Right cardiac atrium (tissue), 5 donors: ENCODE results near the gene HCFC1. TPM values are rescaled to one million over a fixed set of nuclear protein-coding genes. Genes with fewer than 3 reads are reported as not detected.

Experiments used
- ATAC-seq, 2 donors: fragments of 200-7000 bp; cut with Tn5 transposase; one replicate each; pipeline versions ENCODE4 v1.8.0 to v1.9.1; 2020; ENCODE audit warnings: moderate library complexity in 2 of 2, mild to moderate bottlenecking in 1 of 2
- DNase-seq, 3 donors: peaks; one replicate each; pipeline ENCODE4 v3.0.0-alpha.2; 2020
- H3K27ac ChIP-seq: one replicate; pipeline ENCODE4 v1.5.1; 2013; ENCODE audit warnings: mild to moderate bottlenecking, low read length, control low read depth, moderate library complexity
- H3K27me3 ChIP-seq: one replicate; pipeline ENCODE4 v1.6.1; 2013; ENCODE audit not compliant: control insufficient read depth, insufficient read depth
- H3K4me1 ChIP-seq: one replicate; pipeline ENCODE4 v1.6.1; 2013; ENCODE audit warnings: low read length; ENCODE audit not compliant: control insufficient read depth, insufficient read depth
- H3K4me3 ChIP-seq: one replicate; pipeline ENCODE4 v1.5.1; 2013; ENCODE audit warnings: low read length, control low read depth
- H3K9me3 ChIP-seq: one replicate; pipeline ENCODE4 v1.6.1; 2013; ENCODE audit warnings: low read length; ENCODE audit not compliant: control insufficient read depth
- WGBS: extraction: QIAGEN DNeasy Blood & Tissue Kit; methylation state at CpG from one replicate; pipeline ENCODE4 v1.1.7; 2013; 5-methylcytosine and 5-hydroxymethylcytosine counted together
- intact Hi-C, 4 donors: fragments of 100-400 bp; cut with DNase I; formaldehyde crosslinking; loops; one replicate each; pipeline versions ENCODE4 v1.11.0 to v1.14.0; 2022 to 2023
- polyA plus RNA-seq: library from polyadenylated mRNA; stranded (reverse); fragments of 200-250 nt; gene quantifications from one replicate; pipeline ENCODE4 v1.2.3, GENCODE V29; 2013
- total RNA-seq, 4 donors: library from RNA; stranded (reverse); fragmentation: NEBNext Ultra II Directional; extraction: Animal tissue kit (Norgen Biotek cat#: 25700); gene quantifications; one replicate each; pipeline ENCODE4 v1.2.1, GENCODE V29; 2021
- donor health status: healthy with polysubstance abuse.
- donor health status: DM: no; HTN: yes; CAD: no.
- donor health status: DM: no; HTN: no; CAD: no.
- donor health status: DM: no; HTN: yes; CAD: no; lungs with severe emphysema.
- donor health status: DM: yes; HTN: yes; CAD: no.

Gene HCFC1
- total and polyA plus RNA-seq, 5 donors = 17.3 to 41.4 (median 32.1) TPM

DNA sequence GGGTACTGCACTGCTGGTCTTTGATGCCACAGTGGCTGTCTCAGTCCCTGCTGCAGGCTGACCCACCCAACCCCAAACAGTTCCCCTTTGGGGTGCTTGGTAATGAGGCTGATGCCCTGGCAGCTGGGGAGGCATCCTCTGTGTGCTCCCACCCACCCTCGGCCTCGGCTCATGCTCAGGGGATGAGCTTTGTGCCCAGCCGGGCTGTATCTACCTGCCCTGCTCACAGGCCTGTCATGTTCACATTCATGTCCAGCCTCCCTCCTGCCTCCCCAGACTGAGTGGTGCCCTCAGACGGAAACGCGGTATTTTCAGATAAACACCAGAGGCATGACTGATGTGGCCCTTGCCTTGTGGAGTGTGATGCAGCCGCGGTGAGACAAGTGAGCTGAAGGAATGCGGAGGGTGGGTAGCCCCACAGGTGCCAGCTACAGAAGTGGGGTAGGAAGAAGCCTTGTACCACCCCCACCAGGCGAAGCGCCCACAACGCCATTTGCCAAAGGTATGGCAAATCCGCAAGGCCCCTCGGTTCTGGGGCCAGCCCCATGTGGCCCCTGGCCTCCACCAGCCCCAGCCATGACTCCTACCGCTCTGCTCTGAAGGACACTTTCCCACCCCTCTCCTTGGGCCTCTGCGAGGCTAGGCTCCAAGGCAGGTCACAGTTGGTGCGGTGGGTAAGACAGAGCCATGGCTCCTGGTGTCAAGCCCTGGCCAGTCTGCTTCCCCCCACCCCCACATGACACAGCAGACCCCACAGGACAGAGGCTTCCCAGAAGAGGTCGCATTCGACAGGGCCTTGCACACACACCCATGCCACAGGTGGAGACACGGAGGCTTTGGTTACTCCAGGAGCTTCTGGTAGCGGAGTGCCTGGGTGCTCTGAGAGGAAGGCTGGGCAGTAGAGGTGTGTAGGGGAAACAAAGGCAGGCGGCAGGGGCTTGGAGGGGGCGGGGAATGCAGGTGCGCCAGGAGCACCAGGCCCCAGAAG is 25.4 kb downstream of the HCFC1 start:
- DNase-seq (peak in 1 of 3 donors; percentile 61), ATAC-seq (no peak)
- H3K9me3 ChIP-seq = no peaks in the 10 kb centered on the region
- no peaks in the 10 kb centered on the region for H3K4me1 ChIP-seq
- no peaks in the 10 kb centered on the region for H3K27me3 ChIP-seq
- H3K27ac ChIP-seq = no peak overlapping the region
- WGBS = 77% methylated on average over 24 of the region's 24 CpGs
- no peak overlapping the region for H3K4me3 ChIP-seq
- intact Hi-C loops = no loop called here

DNA sequence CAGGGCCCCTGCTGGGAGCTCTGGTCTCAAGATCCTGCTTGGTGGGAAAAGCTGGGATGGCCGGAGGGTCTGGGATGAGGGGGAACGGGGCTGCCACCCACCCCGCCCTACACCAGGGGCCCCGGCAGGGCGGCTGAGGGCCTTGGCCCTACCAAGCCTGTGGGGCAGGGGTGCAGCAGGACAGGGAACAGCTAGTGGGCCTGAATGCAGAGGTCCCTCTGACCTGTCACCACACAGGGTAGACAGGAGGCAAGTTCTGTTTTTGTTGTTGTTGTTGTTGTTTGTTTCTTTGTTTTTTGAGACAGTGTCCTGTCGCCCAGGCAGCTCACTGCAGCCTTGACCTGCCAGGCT is 26.8 kb downstream of the HCFC1 start:
- H3K4me1 ChIP-seq = no peaks in the 10 kb centered on the region
- DNase-seq (no peak), ATAC-seq (peak in 1 of 2 donors; percentile 4)
- intact Hi-C loops = no loop called here
- H3K27me3 ChIP-seq = no peaks in the 10 kb centered on the region
- no peak overlapping the region for H3K27ac ChIP-seq
- H3K4me3 ChIP-seq = peak overlapping the region; percentile 52
- WGBS = 52% methylated on average over 6 of the region's 6 CpGs
- H3K9me3 ChIP-seq = no peaks in the 10 kb centered on the region

DNA sequence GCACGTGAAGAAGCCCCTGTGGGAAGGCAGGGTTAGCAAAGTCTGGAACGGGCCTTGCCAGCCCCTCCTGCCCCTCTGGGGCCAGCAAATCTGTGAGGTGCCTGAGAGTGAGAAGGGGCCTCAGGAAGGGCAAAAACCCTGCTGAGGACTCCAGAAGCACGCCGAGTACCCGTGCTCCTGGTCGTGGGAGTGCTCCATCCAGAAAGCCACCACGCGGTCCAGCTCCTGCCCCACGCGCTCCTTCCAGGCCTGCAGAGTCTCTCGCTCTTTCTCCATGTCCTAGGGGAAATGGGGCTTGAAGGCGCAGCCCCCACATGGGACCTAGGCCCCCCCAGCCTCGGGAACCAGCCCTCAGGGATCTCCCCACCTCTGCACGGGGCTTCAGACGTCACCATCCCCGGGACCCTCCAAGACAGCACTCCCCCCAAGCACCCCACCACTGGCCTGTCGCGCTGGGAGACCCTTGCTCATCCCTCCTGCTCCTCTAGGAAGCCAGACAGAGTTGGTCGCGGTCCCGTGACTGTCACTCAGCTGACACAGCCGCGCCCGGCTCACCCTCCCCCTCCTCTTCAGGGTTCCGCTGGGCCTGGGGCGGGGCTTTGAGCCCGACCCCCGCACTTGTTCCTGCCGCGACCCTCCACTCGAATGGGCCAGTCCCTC is 27.3 kb downstream of the HCFC1 start, which contains the start of gene RENBP:
Gene RENBP, minus strand, starts transcription at position 504 of the 660 bp plus-strand sequence. Its CDS starts 33 bp downstream, at position 471.
- peak within 1 kb of the TSS; percentile 13 for H3K27ac ChIP-seq
- DNase-seq (peak; percentile 63 to 85 (median 82)), ATAC-seq (peak; percentile 20 to 66)
- H3K9me3 ChIP-seq = no peaks in the 10 kb centered on the region
- no peaks in the 10 kb centered on the region for H3K4me1 ChIP-seq
- intact Hi-C loops = no loop called here
- peak within 1 kb of the TSS; percentile 52 for H3K4me3 ChIP-seq
- 16% methylated on average over 31 of the region's 31 CpGs for WGBS
- H3K27me3 ChIP-seq = no peaks in the 10 kb centered on the region

DNA sequence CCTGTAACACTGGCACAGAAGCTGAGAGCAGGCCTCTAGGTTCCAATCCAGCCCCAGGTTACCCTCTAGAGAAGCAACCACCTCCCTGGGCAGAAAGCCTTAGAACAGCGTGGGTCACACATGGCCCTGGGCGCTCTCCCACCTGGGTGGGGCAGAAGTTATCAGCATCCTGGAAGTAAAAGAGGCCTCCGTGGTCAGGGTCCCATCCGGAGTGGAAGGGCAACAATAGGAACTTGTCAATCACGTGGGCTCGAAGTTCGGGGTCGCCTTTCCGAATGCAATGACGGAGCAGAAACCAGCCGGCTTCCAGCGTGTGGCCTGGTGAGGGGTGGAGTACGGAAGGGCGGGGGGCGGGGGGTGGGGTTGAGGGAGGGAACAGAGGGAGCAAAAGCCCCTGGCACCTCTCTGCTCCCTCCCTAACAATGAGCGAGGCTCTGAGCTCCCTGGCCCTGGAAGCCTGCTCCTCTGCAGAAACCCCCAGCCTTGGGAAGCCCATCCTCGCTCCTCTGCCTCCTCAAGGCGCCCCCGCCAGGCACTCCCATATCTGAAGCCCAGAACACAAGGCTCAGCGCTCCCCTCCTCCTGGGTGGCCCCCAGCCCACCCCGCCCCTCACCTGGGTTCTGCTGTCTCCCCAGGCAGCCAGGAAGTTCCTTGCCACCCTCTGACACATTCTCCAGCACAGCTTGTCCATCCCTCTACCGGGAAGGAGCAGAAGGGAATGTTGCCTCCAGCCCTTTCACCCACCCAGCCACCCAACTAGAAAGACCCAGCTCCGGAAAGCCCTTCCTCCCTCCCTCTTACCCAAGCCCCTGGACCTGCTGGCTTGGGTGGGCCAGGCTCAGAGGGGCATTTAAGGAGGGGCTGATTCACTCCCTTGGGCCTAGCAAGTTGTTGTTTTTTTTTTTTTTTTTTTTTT is 30.0 kb downstream of the HCFC1 start:
- ATAC-seq (peak in 1 of 2 donors; percentile 52), DNase-seq (peak in 1 of 3 donors; percentile 49)
- Histone ChIP-seq H3K27ac (no peak overlapping the region), H3K4me3 (no peak overlapping the region), H3K27me3 (no peaks in the 10 kb centered on the region), H3K9me3 (no peaks in the 10 kb centered on the region), H3K4me1 (no peaks in the 10 kb centered on the region)
- WGBS = 50% methylated on average over 23 of the region's 23 CpGs
- intact Hi-C loops = no loop called here

DNA sequence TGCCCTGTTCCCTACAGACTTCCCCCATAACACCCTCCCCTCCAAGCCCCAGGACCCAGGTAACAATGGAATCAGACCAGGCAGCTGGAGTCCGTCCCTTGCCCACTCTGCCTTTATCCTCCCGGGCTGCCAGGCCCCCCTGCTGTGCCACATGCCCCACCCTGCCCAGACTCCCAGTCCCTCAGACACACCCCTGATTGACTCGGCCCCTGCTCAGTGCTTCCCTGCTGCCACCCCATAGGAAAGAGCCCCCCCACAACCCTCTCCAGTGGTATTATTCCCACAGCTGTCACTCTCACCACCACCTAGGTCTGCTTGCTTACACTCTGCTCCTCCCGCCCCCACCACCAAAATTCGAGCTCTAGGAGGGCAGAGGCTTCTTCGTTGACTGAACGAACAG is 32.0 kb downstream of the HCFC1 start:
- DNase-seq = no peak
- no peak overlapping the region for H3K4me3 ChIP-seq
- H3K9me3 ChIP-seq = no peaks in the 10 kb centered on the region
- intact Hi-C loops = no loop called here
- no peak overlapping the region for H3K27ac ChIP-seq
- H3K27me3 ChIP-seq = no peaks in the 10 kb centered on the region
- ATAC-seq = no peak
- no peaks in the 10 kb centered on the region for H3K4me1 ChIP-seq
- WGBS = 71% methylated on average over 7 of the region's 7 CpGs

DNA sequence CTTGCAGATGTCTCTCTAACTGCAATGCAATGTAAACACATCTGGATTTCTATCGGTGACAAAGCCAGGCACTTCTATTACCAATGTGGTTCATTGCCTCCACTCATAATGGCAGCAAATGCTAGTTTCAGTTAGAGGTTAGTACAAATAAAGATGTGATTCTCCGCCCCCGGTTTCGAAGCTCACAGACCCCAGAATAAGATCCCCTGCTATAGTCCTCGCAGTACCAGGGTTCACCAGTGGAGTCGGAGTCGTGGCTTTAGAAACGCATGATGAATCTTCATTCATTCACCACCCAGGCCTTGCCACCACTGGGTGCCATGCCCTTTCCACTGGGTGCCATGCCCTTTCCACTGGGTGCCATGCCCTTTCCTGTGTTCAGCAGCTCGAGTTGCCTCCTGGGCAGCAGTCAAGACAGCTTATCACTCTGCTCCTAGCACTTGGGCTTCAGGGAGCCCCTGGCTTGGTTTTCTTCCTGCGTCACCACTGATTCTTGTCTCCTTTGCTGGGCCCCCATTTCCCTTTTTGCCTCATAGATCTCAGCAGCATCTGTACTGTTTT is 33.3 kb downstream of the HCFC1 start:
- 80% methylated on average over 10 of the region's 10 CpGs for WGBS
- H3K4me3 ChIP-seq = no peak overlapping the region
- no peak for ATAC-seq
- H3K27ac ChIP-seq = no peak overlapping the region
- H3K27me3 ChIP-seq = no peaks in the 10 kb centered on the region
- intact Hi-C loops = no loop called here
- DNase-seq = no peak
- no peaks in the 10 kb centered on the region for H3K9me3 ChIP-seq
- H3K4me1 ChIP-seq = no peaks in the 10 kb centered on the region

DNA sequence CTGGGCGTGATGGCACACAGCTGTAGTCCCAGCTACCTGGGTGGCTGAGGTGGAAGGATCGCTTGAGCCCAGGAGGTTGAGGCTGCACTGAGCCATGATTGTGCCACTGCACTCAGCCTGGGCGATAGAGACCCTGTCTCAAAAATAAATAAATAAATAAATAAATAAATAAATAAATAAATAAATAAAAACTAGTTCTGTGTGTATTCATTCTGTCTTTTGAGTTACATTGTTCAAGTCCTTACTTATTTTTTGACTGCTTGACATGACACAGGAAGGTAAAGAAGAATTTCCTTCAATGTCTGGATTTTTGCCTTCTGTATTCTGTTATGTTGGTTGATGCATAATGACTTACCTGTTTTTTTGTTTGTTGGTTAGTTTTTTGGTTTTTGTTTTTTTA is 34.6 kb downstream of the HCFC1 start:
- WGBS = 94% methylated on average over 3 of the region's 3 CpGs
- ATAC-seq (no peak), DNase-seq (no peak)
- Histone ChIP-seq H3K4me3 (no peak overlapping the region), H3K27ac (no peak overlapping the region), H3K4me1 (no peaks in the 10 kb centered on the region), H3K9me3 (no peaks in the 10 kb centered on the region), H3K27me3 (no peaks in the 10 kb centered on the region)
- intact Hi-C loops = no loop called here

DNA sequence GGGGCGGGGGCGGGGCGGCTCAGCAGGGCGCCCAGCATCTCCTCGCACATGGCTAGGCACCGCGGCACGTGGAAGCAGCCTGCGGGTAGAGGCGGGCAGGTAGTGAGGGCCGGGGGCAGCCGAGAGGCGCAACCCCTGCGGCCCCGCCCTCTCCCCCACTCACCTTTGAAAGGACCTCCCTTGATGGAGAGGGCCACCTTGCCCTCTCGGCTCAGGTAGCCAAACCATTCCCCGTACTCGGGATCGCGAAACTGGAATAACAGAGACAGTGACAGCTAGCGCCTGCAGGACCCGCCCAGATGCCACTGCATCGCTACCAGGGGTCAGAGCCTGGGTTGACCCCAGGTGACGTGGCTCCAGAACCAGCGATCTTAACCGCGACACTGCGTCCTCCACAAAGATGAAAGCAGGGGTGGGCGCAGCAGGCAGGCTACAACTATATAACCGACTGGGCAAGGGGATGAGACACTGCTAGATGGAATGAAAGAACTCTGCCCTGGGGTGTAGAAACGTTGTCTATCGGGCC is 36.2 kb downstream of the HCFC1 start:
- H3K27ac ChIP-seq = no peak overlapping the region
- intact Hi-C loops = no loop called here
- H3K4me1 ChIP-seq = no peaks in the 10 kb centered on the region
- DNase-seq = no peak
- no peaks in the 10 kb centered on the region for H3K9me3 ChIP-seq
- peak overlapping the region; percentile 84 for H3K4me3 ChIP-seq
- H3K27me3 ChIP-seq = no peaks in the 10 kb centered on the region
- 13% methylated on average over 28 of the region's 32 CpGs for WGBS
- ATAC-seq = peak; percentile 5 to 17

DNA sequence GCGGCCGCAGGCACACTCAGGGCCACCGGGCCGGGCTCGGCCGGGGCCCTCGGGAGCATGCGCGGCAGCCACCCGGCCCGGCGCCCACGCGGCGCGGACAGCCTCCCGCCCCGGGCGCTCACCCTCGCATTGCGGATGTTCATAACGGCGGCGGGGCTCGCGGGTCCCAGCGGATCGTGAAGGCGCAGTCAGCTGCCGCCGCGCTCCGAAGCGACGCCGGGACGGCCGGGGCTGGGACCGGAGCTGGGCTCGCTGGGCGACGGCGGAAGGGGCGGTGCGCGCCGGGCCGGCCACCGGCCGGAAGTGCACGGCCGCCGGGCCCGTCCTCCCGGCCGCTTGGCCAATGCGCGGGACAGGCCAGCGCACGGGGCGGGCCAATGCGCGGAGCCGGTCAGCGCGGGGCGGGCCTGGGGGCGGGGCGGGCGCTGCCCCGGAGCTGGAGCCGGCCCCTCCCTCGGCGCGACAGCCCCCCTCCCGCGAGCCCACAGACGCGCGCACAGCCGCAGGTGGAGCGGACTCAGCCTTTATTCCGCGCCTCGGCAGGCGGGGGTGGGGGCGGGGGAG is 36.8 kb downstream of the HCFC1 start, which contains the start of gene NAA10:
Gene NAA10, minus strand, starts transcription at position 276 of the 564 bp plus-strand sequence. Its CDS starts 133 bp downstream, at position 143.
- H3K4me1 ChIP-seq = no peaks in the 10 kb centered on the region
- intact Hi-C loops = no loop called here
- under 1% methylated on average over 70 of the region's 87 CpGs for WGBS
- peak within 1 kb of the TSS; percentile 84 for H3K4me3 ChIP-seq
- no peaks in the 10 kb centered on the region for H3K27me3 ChIP-seq
- H3K9me3 ChIP-seq = no peaks in the 10 kb centered on the region
- ATAC-seq = peak; percentile 94 to 97
- DNase-seq = peak; percentile 79 to 92 (median 90)
- H3K27ac ChIP-seq = peak within 1 kb of the TSS; percentile 64
